ENCODE results near the gene C1orf122. TPM values are rescaled to one million over a fixed set of nuclear protein-coding genes. Genes with fewer than 3 reads are reported as not detected.

Gene C1orf122
- total and polyA plus RNA-seq, 2 of the 13 experiments (the other 11 are each of a cell fraction or from before 2014, with no cell fraction given), result 18.7 to 40.6 TPM

DNA sequence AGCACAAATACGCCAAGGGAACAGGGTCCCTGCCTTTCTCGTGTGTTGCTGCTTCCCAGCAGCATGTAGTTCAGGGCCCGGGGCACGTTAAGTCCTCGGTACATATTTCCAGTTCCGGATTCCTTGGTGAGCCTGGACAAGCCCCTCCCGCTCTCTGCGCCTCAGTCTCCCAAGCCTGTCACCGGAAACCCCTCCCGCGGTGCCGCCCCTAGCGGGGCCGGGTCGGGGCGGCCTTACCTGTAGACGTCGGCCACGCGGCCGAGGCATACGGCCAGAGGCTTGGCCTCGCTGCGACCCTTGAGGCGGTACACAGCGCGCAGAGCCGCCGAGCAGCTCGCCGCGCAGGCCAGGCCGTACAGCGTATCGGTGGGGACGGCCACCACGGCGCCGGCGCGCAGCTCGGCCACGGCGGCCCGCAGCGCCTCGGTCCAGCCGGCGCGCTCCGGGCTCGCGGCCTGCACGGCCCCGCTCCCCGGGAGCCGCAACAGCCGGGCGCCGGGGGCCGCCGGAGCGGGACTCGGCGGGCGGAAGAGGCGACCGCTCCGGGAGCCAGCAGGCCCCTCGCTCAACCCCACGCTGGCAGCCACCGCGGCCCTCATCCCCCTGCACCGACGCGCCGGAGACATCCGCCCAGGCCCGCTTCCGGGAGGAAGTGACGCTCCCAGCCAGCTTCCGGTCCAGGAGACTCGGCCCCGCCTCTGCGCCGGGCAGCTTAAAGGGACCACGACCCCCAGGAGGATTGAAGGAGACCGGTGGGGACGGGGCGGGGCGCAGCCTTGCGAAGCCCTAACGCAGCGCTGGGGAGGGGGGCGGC is at the start of gene C1orf122, which contains the start of gene YRDC (continued):
- no peak for TF ChIP-seq NONO (IDR thresholded peaks at IDR 0.05)
- TF ChIP-seq NONO (CRISPR knock-in tag; conservative IDR thresholded peaks at IDR 0.05), result no peak
- TF ChIP-seq ZNF607 (CRISPR knock-in tag; IDR thresholded peaks at IDR 0.05; ENCODE audit: borderline replicate concordance), result peak; percentile 50; the same call in 1 of the 2 replicates
- TF ChIP-seq ZMAT5 (CRISPR knock-in tag; IDR thresholded peaks at IDR 0.05; ENCODE audit: borderline replicate concordance, low read depth), result no peak
- TF ChIP-seq GABPA (IDR thresholded peaks at IDR 0.05; ENCODE audit: low read depth, low read length), result peak; percentile 88
- peak; percentile 91 for TF ChIP-seq GABPA (CRISPR knock-in tag; IDR thresholded peaks at IDR 0.05; ENCODE audit: low read depth)
- 0 out of 2 replicates have a peak, but pooled peaks have one; percentile 69 for TF ChIP-seq ZNF564 (CRISPR knock-in tag; IDR thresholded peaks at IDR 0.05)
- TF ChIP-seq ATF1 (CRISPR knock-in tag; IDR thresholded peaks at IDR 0.05), result no peak
- TF ChIP-seq NFKBIZ (CRISPR knock-in tag; IDR thresholded peaks at IDR 0.05), result no peak
- no peak for TF ChIP-seq MTF2 (CRISPR knock-in tag; IDR thresholded peaks at IDR 0.05; ENCODE audit: borderline replicate concordance)
- TF ChIP-seq ZFP1 (CRISPR knock-in tag; IDR thresholded peaks at IDR 0.05), result no peak
- no peak for TF ChIP-seq SOX13 (IDR thresholded peaks at IDR 0.05)
- no peak for TF ChIP-seq SOX13 (CRISPR knock-in tag; conservative IDR thresholded peaks at IDR 0.05 in 1 of 2, IDR thresholded peaks at IDR 0.05 in 1 of 2)
- 0 out of 2 replicates have a peak, but pooled peaks have one; percentile 38 for TF ChIP-seq KLF12 (CRISPR knock-in tag; IDR thresholded peaks at IDR 0.05; ENCODE audit: borderline replicate concordance)
- TF ChIP-seq RFX3 (CRISPR knock-in tag; IDR thresholded peaks at IDR 0.05), result no peak
- TF ChIP-seq PRMT3 (CRISPR knock-in tag; IDR thresholded peaks at IDR 0.05; ENCODE audit: borderline replicate concordance, low read depth), result peak; percentile 49; the same call in 1 of the 2 replicates
- TF ChIP-seq ZNF891 (CRISPR knock-in tag; IDR thresholded peaks at IDR 0.05), result 0 out of 2 replicates have a peak, but pooled peaks have one; percentile 42
- 0 out of 2 replicates have a peak, but pooled peaks have one; percentile 13 for TF ChIP-seq BCL6 (CRISPR knock-in tag; IDR thresholded peaks at IDR 0.05)
- TF ChIP-seq ZNF772 (CRISPR knock-in tag; IDR thresholded peaks at IDR 0.05), result no peak; the same call in 1 of the 2 replicates
- no peak for TF ChIP-seq KLF13 (CRISPR knock-in tag; IDR thresholded peaks at IDR 0.05)
- TF ChIP-seq ATF7-NPFF (CRISPR knock-in tag; IDR thresholded peaks at IDR 0.05; ENCODE audit: low read depth), result 0 out of 2 replicates have a peak, but pooled peaks have one; percentile 52
- TF ChIP-seq, protein P1, sequence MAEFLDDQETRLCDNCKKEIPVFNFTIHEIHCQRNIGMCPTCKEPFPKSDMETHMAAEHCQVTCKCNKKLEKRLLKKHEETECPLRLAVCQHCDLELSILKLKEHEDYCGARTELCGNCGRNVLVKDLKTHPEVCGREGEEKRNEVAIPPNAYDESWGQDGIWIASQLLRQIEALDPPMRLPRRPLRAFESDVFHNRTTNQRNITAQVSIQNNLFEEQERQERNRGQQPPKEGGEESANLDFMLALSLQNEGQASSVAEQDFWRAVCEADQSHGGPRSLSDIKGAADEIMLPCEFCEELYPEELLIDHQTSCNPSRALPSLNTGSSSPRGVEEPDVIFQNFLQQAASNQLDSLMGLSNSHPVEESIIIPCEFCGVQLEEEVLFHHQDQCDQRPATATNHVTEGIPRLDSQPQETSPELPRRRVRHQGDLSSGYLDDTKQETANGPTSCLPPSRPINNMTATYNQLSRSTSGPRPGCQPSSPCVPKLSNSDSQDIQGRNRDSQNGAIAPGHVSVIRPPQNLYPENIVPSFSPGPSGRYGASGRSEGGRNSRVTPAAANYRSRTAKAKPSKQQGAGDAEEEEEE (CRISPR knock-in tag; IDR thresholded peaks at IDR 0.05; ENCODE audit: borderline replicate concordance), result no peak
- TF ChIP-seq FOSL2 (CRISPR knock-in tag; IDR thresholded peaks at IDR 0.05), result peak; percentile 12; the same call in 1 of the 2 replicates
- no peak for TF ChIP-seq ZNF737 (CRISPR knock-in tag; IDR thresholded peaks at IDR 0.05; ENCODE audit: borderline replicate concordance)
- no peak; the same call in 1 of the 2 replicates for TF ChIP-seq GPN1 (CRISPR knock-in tag; IDR thresholded peaks at IDR 0.05; ENCODE audit: borderline replicate concordance)
- no peak for TF ChIP-seq NCOA5 (CRISPR knock-in tag; IDR thresholded peaks at IDR 0.05)
- TF ChIP-seq, protein P2, sequence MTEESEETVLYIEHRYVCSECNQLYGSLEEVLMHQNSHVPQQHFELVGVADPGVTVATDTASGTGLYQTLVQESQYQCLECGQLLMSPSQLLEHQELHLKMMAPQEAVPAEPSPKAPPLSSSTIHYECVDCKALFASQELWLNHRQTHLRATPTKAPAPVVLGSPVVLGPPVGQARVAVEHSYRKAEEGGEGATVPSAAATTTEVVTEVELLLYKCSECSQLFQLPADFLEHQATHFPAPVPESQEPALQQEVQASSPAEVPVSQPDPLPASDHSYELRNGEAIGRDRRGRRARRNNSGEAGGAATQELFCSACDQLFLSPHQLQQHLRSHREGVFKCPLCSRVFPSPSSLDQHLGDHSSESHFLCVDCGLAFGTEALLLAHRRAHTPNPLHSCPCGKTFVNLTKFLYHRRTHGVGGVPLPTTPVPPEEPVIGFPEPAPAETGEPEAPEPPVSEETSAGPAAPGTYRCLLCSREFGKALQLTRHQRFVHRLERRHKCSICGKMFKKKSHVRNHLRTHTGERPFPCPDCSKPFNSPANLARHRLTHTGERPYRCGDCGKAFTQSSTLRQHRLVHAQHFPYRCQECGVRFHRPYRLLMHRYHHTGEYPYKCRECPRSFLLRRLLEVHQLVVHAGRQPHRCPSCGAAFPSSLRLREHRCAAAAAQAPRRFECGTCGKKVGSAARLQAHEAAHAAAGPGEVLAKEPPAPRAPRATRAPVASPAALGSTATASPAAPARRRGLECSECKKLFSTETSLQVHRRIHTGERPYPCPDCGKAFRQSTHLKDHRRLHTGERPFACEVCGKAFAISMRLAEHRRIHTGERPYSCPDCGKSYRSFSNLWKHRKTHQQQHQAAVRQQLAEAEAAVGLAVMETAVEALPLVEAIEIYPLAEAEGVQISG (CRISPR knock-in tag; IDR thresholded peaks at IDR 0.05), result peak; percentile 88
